Mononuclear cell (primary cell): ENCODE measurements around the gene GREB1L. TPM values are rescaled to one million over a fixed set of nuclear protein-coding genes. Genes with fewer than 3 reads are reported as not detected.
"Not testable (repeated sequence)": the region's sequence is repeated elsewhere in the genome, so short reads cannot be mapped to it uniquely, and the experiment has no call there.

ENCODE experiments used
- H3K27me3 ChIP-seq: 2 replicates; pipeline ENCODE4 v1.6.0; 2011; ENCODE audit warnings: low read length, control low read depth; ENCODE audit not compliant: insufficient read depth
- H3K4me1 ChIP-seq: 2 replicates; pipeline ENCODE4 v1.5.1; 2011; ENCODE audit warnings: mild to moderate bottlenecking, low read length, control low read depth; ENCODE audit not compliant: insufficient read depth
- H3K4me3 ChIP-seq: 2 replicates; pipeline ENCODE4 v1.5.1; 2011; ENCODE audit warnings: mild to moderate bottlenecking, low read length, moderate library complexity
- H3K9me3 ChIP-seq: 2 replicates; pipeline ENCODE4 v1.5.1; 2011; ENCODE audit warnings: low read depth, mild to moderate bottlenecking, control low read depth, low read length
- total RNA-seq: library from RNA; depleted of rRNA; stranded (reverse); fragments of >200 nt; gene quantifications from one replicate; pipeline ENCODE4 v1.2.3, GENCODE V29; 2012

The GREB1L gene
- under 0.01 TPM for total RNA-seq

DNA sequence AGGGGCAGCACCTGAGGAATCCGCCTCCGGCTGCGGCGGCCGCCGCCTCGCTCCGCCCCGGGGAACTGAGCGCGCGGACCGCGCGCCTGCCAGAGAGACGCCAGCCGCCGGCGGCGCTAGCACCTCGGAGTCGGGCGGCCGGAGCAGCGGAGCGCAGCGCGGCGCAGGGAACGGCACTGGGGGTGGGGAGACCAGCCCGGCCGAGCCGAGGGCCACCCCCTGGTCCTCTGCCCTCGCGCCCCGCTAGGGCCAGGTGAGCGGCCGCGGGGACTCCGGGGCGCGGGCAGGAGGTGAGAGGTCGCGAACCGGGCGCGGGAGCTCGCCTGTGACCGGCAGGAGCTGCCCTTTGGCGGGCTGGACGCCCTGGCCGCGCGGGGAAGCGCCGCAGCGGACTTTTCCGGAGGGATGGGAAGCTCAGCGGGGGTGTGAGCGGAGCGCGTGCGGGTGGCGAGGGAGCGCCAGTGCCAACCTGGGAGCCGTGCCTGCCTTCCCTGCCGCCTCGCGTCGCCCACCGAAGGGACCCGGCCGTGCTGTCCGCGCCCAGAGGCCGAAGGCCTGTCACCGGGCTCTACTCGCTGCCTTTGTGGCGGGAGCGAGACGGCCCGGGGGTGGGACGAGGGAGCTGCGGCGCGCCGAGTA, at the start of gene GREB1L:
TSS of gene GREB1L (plus strand) at position 92 of the 639 bp plus-strand sequence. CDS start 141,287 bp downstream, outside the sequence.
- H3K4me3 ChIP-seq: no peak within 1 kb of the TSS
- no peaks in the 10 kb centered on the region for H3K4me1 ChIP-seq
- no peaks in the 10 kb centered on the region for H3K9me3 ChIP-seq
- peaks cover 70% of the 10 kb centered on the region for H3K27me3 ChIP-seq

DNA sequence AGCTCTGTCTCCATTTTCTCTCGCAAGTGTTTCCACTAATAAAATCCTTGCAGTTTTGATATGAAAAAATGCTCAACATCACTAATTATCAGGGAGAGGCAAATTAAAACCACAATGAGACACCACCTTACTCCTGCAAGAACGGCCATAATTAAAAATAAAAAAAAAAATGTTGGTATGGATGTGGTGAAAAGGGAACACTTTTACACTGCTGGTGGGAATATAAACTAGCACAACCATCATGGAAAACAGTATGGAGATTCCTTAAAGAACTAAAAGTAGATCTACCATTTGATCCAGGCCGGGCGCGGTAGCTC, 49.8 kb upstream of the GREB1L start:
- Histone ChIP-seq H3K27me3 (no peaks in the 10 kb centered on the region), H3K9me3 (no peaks in the 10 kb centered on the region), H3K4me3 (no peak overlapping the region), H3K4me1 (no peaks in the 10 kb centered on the region)

DNA sequence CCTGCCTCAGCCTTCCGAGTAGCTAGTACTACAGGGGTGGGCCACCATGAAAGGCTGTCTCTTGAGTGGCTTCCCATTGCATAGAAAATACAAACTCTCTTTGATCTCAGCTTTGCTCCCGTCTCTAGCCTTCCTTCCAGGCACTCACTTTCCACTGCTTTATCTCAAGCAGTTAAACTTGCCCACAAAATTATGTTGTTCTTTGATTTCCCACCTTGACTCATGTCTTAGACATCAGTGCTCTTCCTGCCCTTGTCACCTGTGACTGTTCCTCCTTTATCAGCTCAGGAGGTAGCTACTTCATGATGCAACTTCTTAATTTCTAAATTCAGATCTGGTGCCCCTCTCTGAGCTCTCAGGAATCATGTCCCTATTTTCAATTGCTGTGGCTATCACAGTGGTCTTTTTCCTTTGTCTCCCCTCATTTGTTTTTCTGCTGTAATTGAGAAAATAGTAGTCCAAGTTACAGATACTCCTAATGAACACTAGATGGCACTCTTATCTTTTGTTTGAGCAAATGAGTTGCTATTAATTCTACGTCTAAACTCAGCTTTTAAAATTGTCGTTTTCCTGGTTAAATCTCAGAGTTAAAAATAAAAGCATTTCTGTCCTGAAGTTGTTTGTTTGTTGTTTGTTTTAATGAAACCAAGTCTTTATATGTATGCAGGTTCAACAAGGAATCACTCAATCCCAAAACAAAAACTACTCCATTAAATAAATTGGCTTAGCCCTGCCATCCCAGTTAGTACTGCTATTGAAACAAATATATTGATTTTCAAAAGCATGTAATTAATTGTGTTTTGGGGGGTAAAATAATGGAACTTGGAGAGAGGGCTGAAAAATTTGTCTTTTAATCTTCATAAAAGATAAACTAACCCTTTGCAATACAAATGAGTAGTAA, 46.9 kb upstream of the GREB1L start:
- H3K27me3 ChIP-seq: no peaks in the 10 kb centered on the region
- no peaks in the 10 kb centered on the region for H3K4me1 ChIP-seq
- no peak overlapping the region for H3K4me3 ChIP-seq

DNA sequence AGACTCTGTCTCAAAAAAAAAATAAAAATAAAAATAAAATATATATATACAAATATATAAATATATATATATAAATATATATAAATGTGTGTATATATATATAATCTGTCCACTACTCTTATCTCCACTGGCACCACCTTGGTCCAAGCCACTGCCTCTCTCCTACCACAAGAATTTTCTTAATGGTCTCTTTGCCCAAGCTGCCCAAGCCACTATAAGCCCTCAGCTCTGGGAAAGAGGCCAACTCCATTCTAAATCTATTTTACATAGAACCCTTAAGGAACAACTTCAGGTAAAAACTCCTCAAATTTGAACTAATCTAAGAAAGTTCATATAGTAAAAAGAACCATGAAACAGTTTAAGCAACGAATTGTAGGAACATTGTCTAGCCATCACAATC, 45.6 kb upstream of the GREB1L start:
- no peak overlapping the region for H3K4me3 ChIP-seq
- no peaks in the 10 kb centered on the region for H3K4me1 ChIP-seq
- H3K9me3 ChIP-seq: no peaks in the 10 kb centered on the region
- no peaks in the 10 kb centered on the region for H3K27me3 ChIP-seq

More for the DNA sequence above, 46.9 kb upstream of the GREB1L start:
- no peaks in the 10 kb centered on the region for H3K9me3 ChIP-seq

DNA sequence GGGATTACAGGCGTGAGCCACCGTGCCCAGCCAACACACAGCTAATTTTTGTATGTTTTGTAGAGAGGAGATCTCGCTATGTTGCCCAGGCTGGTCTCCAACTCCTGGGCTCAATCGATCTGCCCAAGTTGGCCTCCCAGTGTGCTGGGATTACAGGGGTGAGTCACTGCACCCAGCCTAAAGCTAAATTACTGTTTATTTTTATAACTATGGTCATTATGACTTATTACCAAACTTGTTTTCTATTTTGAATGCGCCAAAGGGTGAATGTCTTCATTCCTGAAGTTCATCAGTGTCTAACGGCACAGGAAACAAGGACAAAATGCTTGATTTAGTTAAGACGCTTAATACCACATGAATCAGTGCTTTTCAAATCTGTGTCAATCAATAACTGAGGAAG, 38.9 kb upstream of the GREB1L start:
- H3K27me3 ChIP-seq: no peaks in the 10 kb centered on the region
- H3K4me1 ChIP-seq: no peaks in the 10 kb centered on the region
- H3K4me3 ChIP-seq: no peak overlapping the region
- H3K9me3 ChIP-seq: no peaks in the 10 kb centered on the region

DNA sequence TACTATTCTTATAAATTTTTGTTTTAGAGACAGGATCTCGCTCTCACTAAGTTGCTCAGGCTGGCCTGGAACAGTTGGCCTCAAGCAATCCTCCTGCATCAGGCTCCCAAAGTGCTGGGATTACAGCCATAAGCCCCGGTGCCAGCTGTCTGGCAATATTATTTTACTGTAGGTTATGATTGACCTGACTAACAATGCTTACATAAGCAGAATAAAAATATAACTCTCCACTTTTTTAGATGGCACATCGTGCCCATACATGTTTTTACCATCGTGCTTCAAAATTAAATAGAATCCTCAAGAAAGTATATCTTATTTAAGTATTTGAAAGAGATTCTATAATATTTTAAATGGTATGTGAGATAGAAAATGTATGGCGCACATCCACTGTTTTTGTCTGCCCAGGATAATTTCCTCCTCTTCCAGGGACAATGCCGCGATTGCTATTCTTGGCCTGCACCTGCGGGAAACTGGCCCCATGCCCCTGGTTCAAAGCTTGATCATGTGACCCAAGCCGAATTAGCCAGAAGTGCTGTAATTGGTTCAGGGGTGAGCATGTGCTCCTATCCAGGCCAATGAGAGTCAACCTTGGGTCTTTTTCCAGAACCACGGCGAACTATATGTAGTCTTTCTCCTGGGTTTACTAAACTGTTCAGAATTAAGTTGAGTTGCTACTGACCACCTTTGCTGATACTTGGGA, 38.3 kb upstream of the GREB1L start:
- no peak overlapping the region for H3K4me3 ChIP-seq
- no peaks in the 10 kb centered on the region for H3K27me3 ChIP-seq
- H3K9me3 ChIP-seq: no peaks in the 10 kb centered on the region
- H3K4me1 ChIP-seq: no peaks in the 10 kb centered on the region

DNA sequence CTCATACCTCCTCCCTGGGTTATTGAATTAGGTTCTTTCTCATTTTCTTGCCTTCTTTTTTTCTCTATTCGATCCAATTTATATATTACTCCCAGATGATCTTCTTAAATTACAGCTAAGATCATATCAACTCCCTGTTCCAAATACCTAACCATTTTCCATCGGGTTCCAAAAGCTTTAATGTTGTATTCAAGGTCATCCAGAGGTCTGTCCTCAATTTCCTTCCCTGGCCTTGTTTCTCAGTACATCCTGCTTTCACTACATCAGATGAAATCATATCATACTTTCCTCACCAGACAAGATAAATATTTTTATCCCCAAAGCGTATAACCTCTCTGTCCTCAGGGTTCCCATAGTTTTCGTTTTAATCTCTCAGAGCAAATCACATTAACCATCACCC, 36.3 kb upstream of the GREB1L start:
- Histone ChIP-seq H3K27me3 (no peaks in the 10 kb centered on the region), H3K4me1 (no peaks in the 10 kb centered on the region), H3K4me3 (no peak overlapping the region), H3K9me3 (no peaks in the 10 kb centered on the region)

DNA sequence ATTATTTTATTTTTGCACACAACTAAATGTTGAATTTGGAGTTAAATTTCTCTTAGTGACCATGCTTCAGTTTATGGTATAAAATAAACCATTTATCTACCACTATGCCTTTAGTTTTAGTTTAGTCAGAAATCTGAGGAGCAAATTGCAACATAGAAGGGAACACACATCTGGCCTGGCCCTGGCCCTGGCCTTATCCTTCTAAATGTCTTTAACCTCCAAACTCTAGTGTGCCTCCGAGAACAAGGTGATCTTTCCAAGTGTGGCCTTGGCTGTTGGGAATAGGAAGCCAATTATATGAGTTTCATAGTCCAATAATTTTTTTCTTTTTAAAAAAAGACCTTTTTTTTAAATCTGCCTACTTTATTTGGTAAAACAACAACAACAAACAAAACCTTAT, 31.8 kb upstream of the GREB1L start:
- no peaks in the 10 kb centered on the region for H3K27me3 ChIP-seq
- H3K4me3 ChIP-seq: no peak overlapping the region
- H3K4me1 ChIP-seq: no peaks in the 10 kb centered on the region
- no peaks in the 10 kb centered on the region for H3K9me3 ChIP-seq

DNA sequence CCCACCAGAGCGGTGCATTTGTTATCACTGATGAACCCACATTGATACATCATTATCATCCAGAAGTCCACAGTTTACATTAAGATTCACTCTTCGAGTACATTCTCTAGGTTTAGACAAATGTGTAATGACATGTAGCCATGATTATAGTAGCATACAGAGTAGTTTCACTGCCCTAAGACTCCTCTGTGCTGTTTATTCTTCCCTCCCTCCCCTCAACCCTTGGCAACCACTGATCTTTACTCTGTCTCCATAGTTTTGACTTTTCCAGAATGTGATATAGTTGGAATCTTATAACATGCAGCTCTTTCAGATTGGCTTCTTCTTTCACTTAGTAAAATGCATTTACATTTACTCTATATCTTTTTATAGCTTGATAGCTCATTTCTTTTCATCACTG, 31.2 kb upstream of the GREB1L start:
- H3K4me3 ChIP-seq: no peak overlapping the region
- no peaks in the 10 kb centered on the region for H3K9me3 ChIP-seq
- no peaks in the 10 kb centered on the region for H3K27me3 ChIP-seq
- H3K4me1 ChIP-seq: no peaks in the 10 kb centered on the region

DNA sequence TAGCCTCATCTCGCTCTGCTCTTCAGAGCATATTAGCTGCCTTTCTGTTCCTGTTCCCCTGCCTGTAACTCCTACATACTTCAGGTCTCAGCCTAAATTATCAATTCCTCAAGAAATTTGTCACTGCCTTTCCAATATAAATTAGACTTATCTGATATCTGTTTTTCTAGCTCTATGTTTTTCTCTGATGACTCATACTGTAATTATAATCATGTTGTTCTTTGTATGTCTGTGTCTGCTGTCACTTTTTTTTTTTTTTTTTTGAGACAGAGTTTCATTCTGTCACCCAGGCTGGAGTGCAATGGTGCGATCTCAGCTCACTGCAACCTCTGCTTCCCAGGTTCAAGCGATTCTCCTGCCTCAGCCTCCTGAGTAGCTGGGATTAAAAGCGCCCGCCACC, 27.6 kb upstream of the GREB1L start:
- H3K4me1 ChIP-seq, H3K9me3 ChIP-seq, H3K4me3 ChIP-seq, H3K27me3 ChIP-seq: not testable (repeated sequence)

DNA sequence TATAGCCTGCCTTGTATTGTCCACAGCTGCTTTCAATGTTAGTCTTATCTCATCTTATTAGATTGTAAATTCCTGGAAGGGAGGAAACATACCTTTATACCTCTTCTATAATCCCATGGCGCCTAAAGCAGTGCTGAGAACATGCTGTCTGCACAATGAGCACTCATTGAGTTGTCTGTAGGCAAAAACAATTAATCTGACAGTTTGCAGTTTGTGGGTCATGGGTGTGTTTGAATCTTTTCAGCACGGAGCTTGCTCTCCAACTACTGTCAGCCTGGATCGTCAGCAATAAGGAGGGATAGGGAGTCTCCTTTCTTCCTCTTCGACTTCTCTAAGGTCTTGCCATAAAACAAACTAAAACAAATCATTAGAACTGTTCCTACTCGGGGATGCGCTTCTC, 26.5 kb upstream of the GREB1L start:
- Histone ChIP-seq H3K4me1 (no peaks in the 10 kb centered on the region), H3K9me3 (no peaks in the 10 kb centered on the region), H3K27me3 (no peaks in the 10 kb centered on the region), H3K4me3 (no peak overlapping the region)

DNA sequence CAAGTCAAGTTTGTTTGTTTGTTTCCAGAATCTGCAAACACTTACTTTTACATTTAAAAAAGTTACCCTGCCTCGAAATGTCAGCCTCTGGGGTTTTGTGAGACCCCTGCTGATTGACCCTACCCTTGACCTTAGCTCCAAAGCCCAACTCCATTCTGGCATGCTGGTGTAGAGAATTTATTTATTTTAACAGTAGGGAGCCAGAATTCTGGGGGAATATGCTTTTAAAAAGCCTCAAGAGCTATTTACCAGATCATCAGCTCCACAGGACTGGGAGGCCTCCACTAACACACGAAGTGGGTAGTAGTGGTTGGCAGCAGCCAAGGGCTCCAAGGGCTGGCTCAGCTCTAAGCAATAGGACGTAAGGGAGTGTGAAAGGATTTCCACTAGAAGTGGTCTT, 23.2 kb upstream of the GREB1L start:
- Histone ChIP-seq H3K4me3 (no peak overlapping the region), H3K27me3 (no peaks in the 10 kb centered on the region), H3K9me3 (no peaks in the 10 kb centered on the region), H3K4me1 (no peaks in the 10 kb centered on the region)

DNA sequence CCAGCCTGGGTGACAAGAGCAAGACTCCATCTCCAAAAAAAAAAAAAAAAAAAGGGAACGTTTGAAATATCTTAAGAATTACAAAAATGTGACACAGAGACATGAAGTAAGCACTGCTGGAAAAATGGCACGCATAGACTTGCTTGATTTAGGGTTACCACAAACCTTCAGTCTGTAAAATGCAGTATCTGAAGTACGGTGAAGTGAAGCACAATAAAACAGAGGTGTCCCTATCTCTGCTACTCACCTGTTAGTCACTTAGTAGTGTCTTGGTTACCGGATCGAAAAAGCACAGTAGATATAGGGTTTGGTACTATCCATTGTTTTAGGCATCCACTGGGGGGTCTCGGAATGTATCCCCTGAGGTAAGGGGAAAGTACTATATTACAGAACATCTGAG, 11.6 kb upstream of the GREB1L start:
- H3K9me3 ChIP-seq: no peaks in the 10 kb centered on the region
- no peaks in the 10 kb centered on the region for H3K27me3 ChIP-seq
- H3K4me3 ChIP-seq: no peak overlapping the region
- no peaks in the 10 kb centered on the region for H3K4me1 ChIP-seq

DNA sequence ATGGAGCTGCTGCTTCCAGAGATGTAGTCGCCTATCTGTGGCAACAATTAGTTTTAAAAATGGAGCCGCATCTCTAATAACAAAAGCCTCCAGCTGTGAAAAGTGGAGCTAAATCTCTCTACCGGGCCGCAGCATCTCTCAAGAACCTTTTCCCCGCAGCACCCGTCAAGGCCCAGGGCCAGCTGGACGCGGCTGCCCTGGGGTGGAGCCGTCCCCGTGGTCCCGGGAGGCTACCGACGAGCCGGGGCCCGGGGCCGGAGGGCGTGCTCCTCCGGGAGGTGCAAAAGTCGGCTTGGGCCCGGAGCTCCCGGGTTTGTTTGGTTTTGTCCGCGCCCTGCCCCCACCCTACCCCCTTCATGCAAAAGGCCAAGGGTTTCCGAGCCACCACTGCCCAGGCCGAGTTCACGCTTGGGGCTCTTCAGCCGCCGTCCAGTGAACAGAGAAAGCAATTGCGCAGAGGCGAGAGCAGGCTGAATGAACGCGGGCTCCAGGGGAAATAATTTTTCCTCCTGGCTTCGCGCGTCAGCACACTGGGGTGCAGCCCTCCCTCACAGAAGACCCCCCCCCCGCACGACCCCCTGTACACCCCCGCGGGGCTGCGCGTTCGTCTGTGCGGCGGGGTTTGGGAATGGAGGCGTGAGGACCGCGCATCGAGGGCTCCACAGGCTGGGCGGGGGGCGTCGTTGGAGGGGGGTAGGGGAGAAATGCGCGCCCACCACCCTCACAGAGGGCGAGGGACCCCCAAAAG, 557 bp upstream of the GREB1L start:
- H3K27me3 ChIP-seq: peaks cover 62% of the 10 kb centered on the region
- no peaks in the 10 kb centered on the region for H3K9me3 ChIP-seq
- no peak overlapping the region for H3K4me3 ChIP-seq
- H3K4me1 ChIP-seq: no peaks in the 10 kb centered on the region
